Mesodermal cell (in vitro differentiated cells): ENCODE measurements around the gene BAG3.
A peak's percentile ranks its signal among the peaks of the same experiment; 100 is the strongest.

Source experiments
- H3K27ac ChIP-seq: 2 replicates; pipeline ENCODE4 v1.7.0; 2013; ENCODE audit warnings: mild to moderate bottlenecking, low read depth, low read length, moderate library complexity; ENCODE audit not compliant: severe bottlenecking
- H3K36me3 ChIP-seq: 2 replicates; pipeline ENCODE4 v1.7.1; 2013; ENCODE audit warnings: mild to moderate bottlenecking, low read length, moderate library complexity; ENCODE audit not compliant: control insufficient read depth, insufficient read depth
- H3K4me1 ChIP-seq: one replicate; pipeline ENCODE4 v1.7.1; 2013; ENCODE audit warnings: mild to moderate bottlenecking, low read length; ENCODE audit not compliant: insufficient read depth, control insufficient read depth, poor library complexity, severe bottlenecking
- H3K4me3 ChIP-seq: 2 replicates; pipeline ENCODE4 v1.7.0; 2013; ENCODE audit warnings: low read length, control low read depth, mild to moderate bottlenecking; ENCODE audit not compliant: insufficient read depth, poor library complexity, severe bottlenecking; ENCODE audit errors: extremely low read depth
- H3K9me3 ChIP-seq: 2 replicates; pipeline ENCODE4 v1.7.1; 2013; ENCODE audit warnings: mild to moderate bottlenecking, low read length, moderate library complexity; ENCODE audit not compliant: control insufficient read depth
- WGBS, 2 experiments: methylation state at CpG; one replicate each; pipeline ENCODE4 v1.1.5; 2013; ENCODE audit warnings: missing lambda C conversion rate in 2 of 2; ENCODE audit not compliant: insufficient coverage in 2 of 2; 5-methylcytosine and 5-hydroxymethylcytosine counted together

BAG3 gene

DNA sequence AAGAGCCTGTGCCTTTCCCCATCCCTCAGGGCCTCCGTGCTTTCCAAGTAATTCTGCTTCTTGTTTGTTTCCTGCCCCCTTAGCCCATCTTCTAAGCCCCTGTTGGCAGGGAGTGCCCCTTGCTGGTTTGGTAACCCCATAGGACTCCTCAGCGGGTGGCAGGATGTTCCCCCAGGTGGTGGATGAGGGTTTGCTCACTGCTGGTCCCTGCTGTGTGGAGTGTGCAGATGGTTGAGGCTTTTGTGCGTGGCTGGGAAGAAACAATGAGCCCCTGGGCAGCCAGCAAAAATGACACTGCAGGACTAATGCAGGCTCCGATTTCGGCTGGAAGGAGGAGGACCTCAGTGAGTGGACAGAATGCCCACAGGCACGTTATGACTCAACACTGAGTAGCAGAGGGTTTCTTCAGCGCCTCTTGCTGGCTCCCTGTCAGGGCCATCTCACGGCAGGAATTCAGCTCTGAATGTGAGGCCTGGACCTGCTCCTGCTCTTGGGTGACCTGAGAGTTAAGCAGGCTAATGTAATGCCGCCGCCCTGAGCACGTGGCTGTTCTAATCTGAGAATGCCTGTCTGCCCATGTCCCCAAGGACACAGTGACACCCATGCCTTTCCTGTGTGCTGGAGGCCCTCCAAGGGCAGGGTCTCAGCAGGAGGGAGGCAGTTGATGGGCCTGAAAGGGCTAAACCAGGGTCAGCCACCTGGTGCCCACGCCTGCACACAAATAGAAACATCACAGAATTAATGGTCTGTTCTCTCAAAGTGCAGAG, 16.6 kb downstream of the BAG3 start:
- Histone ChIP-seq H3K36me3 (peaks cover 69% of the 10 kb centered on the region), H3K27ac (peak overlapping the region; percentile 74), H3K9me3 (no peaks in the 10 kb centered on the region), H3K4me1 (peaks cover 60% of the 10 kb centered on the region), H3K4me3 (no peak overlapping the region)
- 42 to 48% methylated on average over 11 to 12 of the region's 12 CpGs for WGBS, 2 experiments

- Histone ChIP-seq H3K4me1 (peaks cover 62% of the 10 kb centered on the region), H3K9me3 (no peaks in the 10 kb centered on the region), H3K27ac (no peak overlapping the region), H3K36me3 (peaks cover 71% of the 10 kb centered on the region), H3K4me3 (no peak overlapping the region)
- 86 to 89% methylated on average over 3 to 6 of the region's 6 CpGs for WGBS, 2 experiments
These were observed 17.3 kb downstream of the BAG3 start for GRCh38 chr10:119668461-119668860.

- peaks cover 55% of the 10 kb centered on the region for H3K4me1 ChIP-seq
- 77 to 94% methylated on average over 3 of the region's 5 CpGs for WGBS, 2 experiments
- H3K36me3 ChIP-seq: peaks cover 79% of the 10 kb centered on the region
- H3K27ac ChIP-seq: no peak overlapping the region
- no peak overlapping the region for H3K4me3 ChIP-seq
- H3K9me3 ChIP-seq: no peaks in the 10 kb centered on the region
These were observed 18.2 kb downstream of the BAG3 start for GRCh38 chr10:119669331-119669730.

GRCh38 chr10:119669975-119670640, 18.9 kb downstream of the BAG3 start:
- Histone ChIP-seq H3K4me1 (peaks cover 55% of the 10 kb centered on the region), H3K27ac (no peak overlapping the region), H3K9me3 (no peaks in the 10 kb centered on the region), H3K4me3 (no peak overlapping the region), H3K36me3 (peaks cover 84% of the 10 kb centered on the region)
- 95 to 98% methylated on average over 10 to 15 of the region's 18 CpGs for WGBS, 2 experiments

- no peaks in the 10 kb centered on the region for H3K9me3 ChIP-seq
- peaks cover 56% of the 10 kb centered on the region for H3K4me1 ChIP-seq
- H3K27ac ChIP-seq: no peak overlapping the region
- 94 to 100% methylated on average over 2 to 3 of the region's 3 CpGs for WGBS, 2 experiments
- peaks cover 83% of the 10 kb centered on the region for H3K36me3 ChIP-seq
- no peak overlapping the region for H3K4me3 ChIP-seq
These were observed 19.5 kb downstream of the BAG3 start for GRCh38 chr10:119670717-119671116.

DNA sequence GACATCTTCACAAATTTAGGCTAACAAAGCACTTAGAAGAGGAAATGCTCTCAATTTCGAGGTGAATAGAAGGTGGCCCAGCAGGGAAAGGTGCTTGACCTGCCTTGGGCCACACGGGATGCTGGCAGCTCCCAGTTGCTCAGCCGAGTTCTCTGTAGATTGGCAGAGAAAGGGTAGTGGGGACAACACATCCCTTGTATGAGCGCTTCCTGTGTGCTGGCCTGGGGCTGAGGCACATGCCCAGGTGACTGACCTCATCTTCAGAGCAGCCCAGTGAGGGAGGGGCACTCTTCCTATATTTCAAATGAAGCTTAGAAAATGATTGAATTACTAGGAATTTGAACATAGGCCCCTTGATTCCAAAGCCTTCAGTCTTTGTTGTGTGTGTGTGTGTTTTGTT, 20.2 kb downstream of the BAG3 start:
- no peaks in the 10 kb centered on the region for H3K9me3 ChIP-seq
- no peak overlapping the region for H3K4me3 ChIP-seq
- WGBS, 2 experiments: 93 to 96% methylated on average over 3 to 4 of the region's 4 CpGs
- no peak overlapping the region for H3K27ac ChIP-seq
- peaks cover 50% of the 10 kb centered on the region for H3K4me1 ChIP-seq
- H3K36me3 ChIP-seq: peaks cover 83% of the 10 kb centered on the region

DNA sequence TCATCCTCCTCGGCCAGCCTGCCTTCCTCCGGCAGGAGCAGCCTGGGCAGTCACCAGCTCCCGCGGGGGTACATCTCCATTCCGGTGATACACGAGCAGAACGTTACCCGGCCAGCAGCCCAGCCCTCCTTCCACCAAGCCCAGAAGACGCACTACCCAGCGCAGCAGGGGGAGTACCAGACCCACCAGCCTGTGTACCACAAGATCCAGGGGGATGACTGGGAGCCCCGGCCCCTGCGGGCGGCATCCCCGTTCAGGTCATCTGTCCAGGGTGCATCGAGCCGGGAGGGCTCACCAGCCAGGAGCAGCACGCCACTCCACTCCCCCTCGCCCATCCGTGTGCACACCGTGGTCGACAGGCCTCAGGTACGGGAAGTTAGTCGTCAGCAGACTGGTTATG, 21.1 kb downstream of the BAG3 start:
- 96 to 97% methylated on average over 19 to 23 of the region's 23 CpGs for WGBS, 2 experiments
- peaks cover 89% of the 10 kb centered on the region for H3K36me3 ChIP-seq
- H3K9me3 ChIP-seq: no peaks in the 10 kb centered on the region
- no peak overlapping the region for H3K27ac ChIP-seq
- H3K4me1 ChIP-seq: peaks cover 43% of the 10 kb centered on the region
- H3K4me3 ChIP-seq: no peak overlapping the region

- peaks cover 33% of the 10 kb centered on the region for H3K4me1 ChIP-seq
- peaks cover 96% of the 10 kb centered on the region for H3K36me3 ChIP-seq
- 72 to 92% methylated on average over 2 to 3 of the region's 4 CpGs for WGBS, 2 experiments
- H3K4me3 ChIP-seq: no peak overlapping the region
- H3K9me3 ChIP-seq: no peaks in the 10 kb centered on the region
- H3K27ac ChIP-seq: no peak overlapping the region
These were observed 22.1 kb downstream of the BAG3 start for GRCh38 chr10:119673271-119673670.

DNA sequence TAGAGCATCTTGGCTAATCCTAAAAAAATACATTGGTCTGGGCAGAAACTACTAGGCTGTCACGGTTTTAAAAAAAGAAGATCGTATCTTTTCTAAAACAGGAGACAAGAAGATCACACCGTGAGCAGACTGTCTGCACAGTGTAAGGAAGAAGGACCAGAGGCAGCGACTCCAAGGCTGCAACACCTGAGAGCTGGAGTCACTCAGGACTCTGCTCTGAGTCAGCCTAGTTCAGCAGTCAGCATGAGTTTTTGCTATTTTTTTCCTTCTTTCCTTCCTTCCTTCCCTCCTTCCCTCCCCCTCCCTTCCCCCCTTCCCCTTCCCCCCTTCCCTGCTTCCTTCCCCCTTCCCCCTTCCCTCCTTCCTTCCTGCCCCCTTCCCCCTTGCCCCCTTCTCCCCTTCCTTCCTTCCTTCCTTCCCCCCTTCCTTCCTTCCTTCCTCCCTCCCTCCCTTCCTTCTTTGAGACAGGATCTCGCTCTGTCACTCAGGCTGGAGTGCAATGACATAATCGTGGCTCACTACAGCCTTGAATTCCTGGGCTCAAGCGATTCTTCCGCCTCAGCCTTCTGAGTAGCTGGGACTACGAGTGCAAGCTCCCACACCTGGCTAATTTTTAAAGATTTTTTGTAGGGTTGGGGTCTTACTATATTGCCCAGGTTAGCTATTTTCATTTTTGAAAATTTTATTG, 24.4 kb downstream of the BAG3 start:
- Histone ChIP-seq H3K4me3 (no peak overlapping the region), H3K27ac (peak overlapping the region; percentile 3), H3K4me1 (peaks cover 38% of the 10 kb centered on the region), H3K36me3 (peaks cover 77% of the 10 kb centered on the region), H3K9me3 (no peaks in the 10 kb centered on the region)
- 82 to 93% methylated on average over 4 to 8 of the region's 9 CpGs for WGBS, 2 experiments

DNA sequence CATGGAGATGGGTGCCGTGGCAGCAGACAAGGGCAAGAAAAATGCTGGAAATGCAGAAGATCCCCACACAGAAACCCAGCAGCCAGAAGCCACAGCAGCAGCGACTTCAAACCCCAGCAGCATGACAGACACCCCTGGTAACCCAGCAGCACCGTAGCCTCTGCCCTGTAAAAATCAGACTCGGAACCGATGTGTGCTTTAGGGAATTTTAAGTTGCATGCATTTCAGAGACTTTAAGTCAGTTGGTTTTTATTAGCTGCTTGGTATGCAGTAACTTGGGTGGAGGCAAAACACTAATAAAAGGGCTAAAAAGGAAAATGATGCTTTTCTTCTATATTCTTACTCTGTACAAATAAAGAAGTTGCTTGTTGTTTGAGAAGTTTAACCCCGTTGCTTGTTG, 25.9 kb downstream of the BAG3 start:
- Histone ChIP-seq H3K36me3 (peaks cover 62% of the 10 kb centered on the region), H3K27ac (no peak overlapping the region), H3K4me3 (no peak overlapping the region), H3K9me3 (no peaks in the 10 kb centered on the region), H3K4me1 (peaks cover 26% of the 10 kb centered on the region)
- whole genome bisulfite sequencing, 2 experiments: 97 to 98% methylated on average over 5 of the region's 6 CpGs
